ENCODE data around the gene PDE4D. TPM values are rescaled to one million over a fixed set of nuclear protein-coding genes. Genes with fewer than 3 reads are reported as not detected.

Gene PDE4D
- total RNA-seq, 1 donor from 2014 or later: 28.2 TPM

DNA sequence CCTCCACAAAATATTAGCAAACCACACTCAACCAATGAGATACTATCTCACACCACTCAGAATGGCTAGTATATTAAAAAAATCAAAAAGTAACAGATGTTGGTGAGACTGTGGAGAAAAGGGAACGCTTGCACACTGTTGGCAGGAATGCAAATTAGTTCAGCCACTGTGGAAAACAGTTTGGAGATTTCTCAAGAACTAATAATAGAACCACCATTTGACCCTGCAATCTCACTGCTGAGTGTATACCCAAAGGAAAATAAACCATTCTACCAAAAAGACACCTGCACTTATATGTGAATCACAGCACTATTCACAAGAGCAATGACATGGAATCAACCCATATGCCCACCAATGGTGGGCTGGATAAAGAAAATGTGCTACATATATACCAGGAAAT is 393.5 kb downstream of the PDE4D start:
- ChIA-PET CTCF (interaction anchor here (1.1 kb wide), 1 partner anchor 160 kb away, joined by 3 read pairs; no protein-coding TSS in a partner anchor), POLR2A (no interaction called here)
- DNase-seq (no peak), ATAC-seq (ENCODE audit: low read depth) (no peak)
- Mint-ChIP-seq H3K4me3 (no peak overlapping the region), H3K36me3 (ENCODE audit: low read depth) (no peaks in the 10 kb centered on the region), H3K27ac (no peak overlapping the region), H3K4me1 (peaks cover 5% of the 10 kb centered on the region), H3K9me3 (no peaks in the 10 kb centered on the region), H3K27me3 (peaks cover 3% of the 10 kb centered on the region)
- TF ChIP-seq, protein P1, sequence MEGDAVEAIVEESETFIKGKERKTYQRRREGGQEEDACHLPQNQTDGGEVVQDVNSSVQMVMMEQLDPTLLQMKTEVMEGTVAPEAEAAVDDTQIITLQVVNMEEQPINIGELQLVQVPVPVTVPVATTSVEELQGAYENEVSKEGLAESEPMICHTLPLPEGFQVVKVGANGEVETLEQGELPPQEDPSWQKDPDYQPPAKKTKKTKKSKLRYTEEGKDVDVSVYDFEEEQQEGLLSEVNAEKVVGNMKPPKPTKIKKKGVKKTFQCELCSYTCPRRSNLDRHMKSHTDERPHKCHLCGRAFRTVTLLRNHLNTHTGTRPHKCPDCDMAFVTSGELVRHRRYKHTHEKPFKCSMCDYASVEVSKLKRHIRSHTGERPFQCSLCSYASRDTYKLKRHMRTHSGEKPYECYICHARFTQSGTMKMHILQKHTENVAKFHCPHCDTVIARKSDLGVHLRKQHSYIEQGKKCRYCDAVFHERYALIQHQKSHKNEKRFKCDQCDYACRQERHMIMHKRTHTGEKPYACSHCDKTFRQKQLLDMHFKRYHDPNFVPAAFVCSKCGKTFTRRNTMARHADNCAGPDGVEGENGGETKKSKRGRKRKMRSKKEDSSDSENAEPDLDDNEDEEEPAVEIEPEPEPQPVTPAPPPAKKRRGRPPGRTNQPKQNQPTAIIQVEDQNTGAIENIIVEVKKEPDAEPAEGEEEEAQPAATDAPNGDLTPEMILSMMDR (IDR thresholded peaks at IDR 0.05): no peak
- intact Hi-C loops (cut with micrococcal nuclease): no loop called here

DNA sequence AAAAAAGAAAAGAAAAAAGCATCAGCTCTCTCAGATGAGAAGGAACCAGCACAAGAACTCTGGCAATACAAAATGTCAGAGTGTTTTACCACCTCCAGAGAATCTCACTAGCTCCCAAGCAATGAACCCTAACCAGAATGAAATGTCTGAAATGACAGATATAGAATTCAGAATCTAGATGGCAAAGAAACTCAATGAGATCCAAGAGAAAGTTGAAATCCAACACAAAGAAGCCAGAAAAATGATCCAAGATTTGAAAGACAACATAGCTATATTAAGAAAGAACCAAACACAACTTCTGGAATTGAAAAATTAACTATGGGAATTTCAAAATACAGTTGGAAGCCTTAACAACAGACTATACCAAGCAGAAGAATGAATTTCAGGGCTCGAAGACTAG is 396.3 kb downstream of the PDE4D start:
- ATAC-seq (ENCODE audit: low read depth) (no peak), DNase-seq (no peak)
- Mint-ChIP-seq H3K27ac (no peak overlapping the region), H3K27me3 (peaks cover 3% of the 10 kb centered on the region), H3K4me3 (no peak overlapping the region), H3K36me3 (ENCODE audit: low read depth) (no peaks in the 10 kb centered on the region), H3K4me1 (peaks cover 5% of the 10 kb centered on the region), H3K9me3 (no peaks in the 10 kb centered on the region)
- TF ChIP-seq, protein P1 (IDR thresholded peaks at IDR 0.05): no peak
- intact Hi-C loops (cut with micrococcal nuclease): no loop called here
- ChIA-PET POLR2A (interaction anchor here (0.6 kb wide), 1 partner anchor 175 kb away, joined by 4 read pairs; no protein-coding TSS in a partner anchor), CTCF (interaction anchor here (0.7 to 1.7 kb wide), 3 partner anchors 9 to 303 kb away, joined by 4 to 5 read pairs (median 5); no protein-coding TSS in a partner anchor)

DNA sequence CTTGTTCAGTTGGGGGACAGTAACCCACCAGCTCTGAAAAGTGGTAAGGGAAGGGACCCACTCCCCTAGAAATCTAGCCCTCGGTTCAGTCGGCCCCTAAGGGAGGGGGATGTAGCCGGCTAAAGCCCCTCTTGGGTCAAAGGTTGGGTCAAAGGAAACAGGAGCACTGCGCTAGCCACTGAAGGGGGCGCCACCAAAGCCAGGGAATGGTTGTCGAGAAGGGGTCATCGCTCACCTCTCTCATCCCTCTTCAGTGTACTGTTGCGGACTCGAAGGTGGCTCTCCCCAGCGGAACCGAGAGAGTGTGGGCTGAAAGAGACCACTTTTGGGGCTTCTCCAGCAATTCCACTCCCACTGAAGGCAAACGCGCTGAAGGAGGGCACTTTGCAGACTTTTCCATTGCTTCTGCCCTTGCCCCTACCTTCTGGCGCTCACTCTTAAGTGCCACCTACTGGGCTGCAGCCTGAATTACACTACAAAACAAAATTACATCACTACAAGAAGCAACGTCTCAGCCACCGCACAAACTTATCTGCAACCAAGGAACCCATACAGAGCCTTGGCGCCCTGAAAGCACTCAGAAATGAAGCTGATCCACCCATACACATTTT is 396.9 kb downstream of the PDE4D start:
- ChIA-PET CTCF (interaction anchor here (0.7 to 1.7 kb wide), 3 partner anchors 8 to 304 kb away, joined by 4 to 5 read pairs (median 5); no protein-coding TSS in a partner anchor), POLR2A (no interaction called here)
- Mint-ChIP-seq H3K9me3 (no peaks in the 10 kb centered on the region), H3K4me3 (no peak overlapping the region), H3K27me3 (peaks cover 3% of the 10 kb centered on the region), H3K4me1 (peaks cover 5% of the 10 kb centered on the region), H3K27ac (no peak overlapping the region), H3K36me3 (ENCODE audit: low read depth) (no peaks in the 10 kb centered on the region)
- ATAC-seq (ENCODE audit: low read depth): peak; percentile 34
- TF ChIP-seq, protein P1 (IDR thresholded peaks at IDR 0.05): no peak
- intact Hi-C loops (cut with micrococcal nuclease): no loop called here
- DNase-seq: no peak

DNA sequence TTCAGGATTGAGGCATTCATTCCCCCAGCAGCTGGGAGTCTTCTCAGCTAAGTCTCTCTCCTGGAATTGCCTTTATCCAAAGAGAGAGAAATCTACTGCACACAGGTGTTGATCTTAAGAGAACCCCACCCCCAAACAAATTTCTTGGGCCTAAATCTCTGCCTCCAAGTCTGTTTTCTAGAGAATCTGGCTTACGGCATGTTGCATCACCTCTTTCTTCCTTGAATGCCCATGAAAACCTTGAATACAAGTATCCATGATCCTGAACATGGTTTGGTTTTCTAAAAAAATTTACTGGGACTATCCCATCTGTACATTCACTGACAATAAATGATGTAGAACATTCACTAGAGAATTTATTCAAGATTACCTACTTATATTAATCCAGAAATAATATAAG is 401.6 kb downstream of the PDE4D start:
- Mint-ChIP-seq H3K4me3 (no peak overlapping the region), H3K36me3 (ENCODE audit: low read depth) (no peaks in the 10 kb centered on the region), H3K9me3 (no peaks in the 10 kb centered on the region), H3K27ac (no peak overlapping the region), H3K4me1 (peaks cover 4% of the 10 kb centered on the region), H3K27me3 (peaks cover 2% of the 10 kb centered on the region)
- CTCF ChIA-PET: no interaction called here
- TF ChIP-seq, protein P1 (IDR thresholded peaks at IDR 0.05): no peak
- POLR2A ChIA-PET: no interaction called here
- no peak for DNase-seq
- intact Hi-C loops (cut with micrococcal nuclease): no loop called here
- ATAC-seq (ENCODE audit: low read depth): no peak

DNA sequence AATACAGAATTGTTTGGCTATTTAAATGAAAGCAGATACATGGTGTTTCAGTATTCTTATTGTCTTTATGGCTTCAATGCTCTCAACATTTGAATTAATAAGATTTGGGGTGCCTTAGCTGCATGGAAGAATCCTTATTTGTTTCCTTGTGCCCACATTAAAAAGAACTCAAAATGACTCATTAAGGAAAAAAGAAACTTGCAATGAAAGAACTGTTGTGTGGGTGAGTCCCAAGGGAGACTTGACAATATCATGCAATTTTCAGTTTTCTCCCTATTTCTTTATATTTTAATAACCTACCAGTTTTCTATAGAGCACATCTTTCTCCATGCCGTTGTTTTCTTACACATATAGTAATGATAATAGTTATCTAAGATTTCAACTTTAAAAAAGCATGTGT is 404.0 kb downstream of the PDE4D start:
- TF ChIP-seq, protein P1 (IDR thresholded peaks at IDR 0.05): no peak
- CTCF ChIA-PET: no interaction called here
- peaks cover 11% of the 10 kb centered on the region for H3K4me1 Mint-ChIP-seq
- POLR2A ChIA-PET: interaction anchor here (0.6 kb wide), 1 partner anchor 311 kb away, joined by 4 read pairs; no protein-coding TSS in a partner anchor
- no peaks in the 10 kb centered on the region for H3K27me3 Mint-ChIP-seq
- no peaks in the 10 kb centered on the region for H3K9me3 Mint-ChIP-seq
- no peak overlapping the region for H3K4me3 Mint-ChIP-seq
- intact Hi-C loops (cut with micrococcal nuclease): no loop called here
- ATAC-seq (ENCODE audit: low read depth) (no peak), DNase-seq (no peak)
- no peaks in the 10 kb centered on the region for H3K36me3 Mint-ChIP-seq (ENCODE audit: low read depth)
- no peak overlapping the region for H3K27ac Mint-ChIP-seq
